Measurements from ENCODE around the gene TRAF7.

DNA sequence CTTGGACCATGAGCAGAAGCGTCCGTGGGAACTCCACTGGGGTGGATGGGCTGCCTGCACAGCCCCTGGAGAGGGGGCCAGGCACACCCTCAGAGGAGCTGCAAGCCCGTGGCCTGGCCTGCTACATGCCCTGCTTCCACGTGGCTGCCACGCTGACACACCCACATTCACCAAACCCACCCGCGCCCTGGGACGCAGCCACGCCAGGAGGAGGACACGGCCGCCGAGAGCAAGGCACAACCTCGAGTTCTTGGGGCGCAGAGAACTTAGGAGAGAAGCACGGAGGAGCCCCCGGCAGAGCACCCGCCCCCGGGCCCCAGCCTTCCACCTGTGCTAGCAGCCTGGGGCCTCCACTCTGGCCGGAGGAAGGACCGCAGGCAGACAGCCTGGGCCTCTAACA, 22.0 kb downstream of the TRAF7 start:
- TF ChIP-seq POLR2AphosphoS5 (IDR thresholded peaks at IDR 0.05) (no peak), POLR2A (IDR thresholded peaks at IDR 0.05; ENCODE audit: low read depth) (no peak), EP300 (IDR thresholded peaks at IDR 0.05) (no peak)
- TF ChIP-seq, protein P1, sequence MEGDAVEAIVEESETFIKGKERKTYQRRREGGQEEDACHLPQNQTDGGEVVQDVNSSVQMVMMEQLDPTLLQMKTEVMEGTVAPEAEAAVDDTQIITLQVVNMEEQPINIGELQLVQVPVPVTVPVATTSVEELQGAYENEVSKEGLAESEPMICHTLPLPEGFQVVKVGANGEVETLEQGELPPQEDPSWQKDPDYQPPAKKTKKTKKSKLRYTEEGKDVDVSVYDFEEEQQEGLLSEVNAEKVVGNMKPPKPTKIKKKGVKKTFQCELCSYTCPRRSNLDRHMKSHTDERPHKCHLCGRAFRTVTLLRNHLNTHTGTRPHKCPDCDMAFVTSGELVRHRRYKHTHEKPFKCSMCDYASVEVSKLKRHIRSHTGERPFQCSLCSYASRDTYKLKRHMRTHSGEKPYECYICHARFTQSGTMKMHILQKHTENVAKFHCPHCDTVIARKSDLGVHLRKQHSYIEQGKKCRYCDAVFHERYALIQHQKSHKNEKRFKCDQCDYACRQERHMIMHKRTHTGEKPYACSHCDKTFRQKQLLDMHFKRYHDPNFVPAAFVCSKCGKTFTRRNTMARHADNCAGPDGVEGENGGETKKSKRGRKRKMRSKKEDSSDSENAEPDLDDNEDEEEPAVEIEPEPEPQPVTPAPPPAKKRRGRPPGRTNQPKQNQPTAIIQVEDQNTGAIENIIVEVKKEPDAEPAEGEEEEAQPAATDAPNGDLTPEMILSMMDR (IDR thresholded peaks at IDR 0.05): no peak
